ENCODE data around the gene ATP9A. TPM values are rescaled to one million over a fixed set of nuclear protein-coding genes. Genes with fewer than 3 reads are reported as not detected.

Gene ATP9A
- total RNA-seq, 1 donor from 2014 or later: 88.1 TPM

DNA sequence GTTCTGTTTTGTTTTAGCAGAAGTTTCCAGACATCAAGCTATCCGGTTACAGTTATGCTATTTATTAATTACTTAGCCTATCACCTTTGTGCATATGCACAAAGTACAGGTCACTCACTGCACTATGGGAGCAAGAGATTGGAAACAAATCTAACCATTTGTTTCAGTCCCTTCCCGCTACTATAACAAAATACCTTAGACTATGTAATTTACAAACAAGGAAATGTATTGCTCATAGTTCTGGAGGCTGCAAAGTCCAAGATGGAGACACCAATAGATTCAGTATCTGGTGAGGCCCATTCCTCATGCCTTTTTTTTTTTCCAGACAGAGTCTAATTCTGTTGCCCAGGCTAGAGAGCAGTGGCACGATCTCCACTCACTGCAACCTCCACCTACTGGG is 35.1 kb downstream of the ATP9A start:
- Mint-ChIP-seq H3K36me3 (ENCODE audit: insufficient read depth) (peaks cover under 1% of the 10 kb centered on the region), H3K4me1 (ENCODE audit: low read depth) (peaks cover 23% of the 10 kb centered on the region), H3K27ac (no peak overlapping the region), H3K4me3 (ENCODE audit: low read depth) (no peak overlapping the region), H3K9me3 (ENCODE audit: low read depth) (no peaks in the 10 kb centered on the region), H3K27me3 (no peaks in the 10 kb centered on the region)
- TF ChIP-seq, protein P1, sequence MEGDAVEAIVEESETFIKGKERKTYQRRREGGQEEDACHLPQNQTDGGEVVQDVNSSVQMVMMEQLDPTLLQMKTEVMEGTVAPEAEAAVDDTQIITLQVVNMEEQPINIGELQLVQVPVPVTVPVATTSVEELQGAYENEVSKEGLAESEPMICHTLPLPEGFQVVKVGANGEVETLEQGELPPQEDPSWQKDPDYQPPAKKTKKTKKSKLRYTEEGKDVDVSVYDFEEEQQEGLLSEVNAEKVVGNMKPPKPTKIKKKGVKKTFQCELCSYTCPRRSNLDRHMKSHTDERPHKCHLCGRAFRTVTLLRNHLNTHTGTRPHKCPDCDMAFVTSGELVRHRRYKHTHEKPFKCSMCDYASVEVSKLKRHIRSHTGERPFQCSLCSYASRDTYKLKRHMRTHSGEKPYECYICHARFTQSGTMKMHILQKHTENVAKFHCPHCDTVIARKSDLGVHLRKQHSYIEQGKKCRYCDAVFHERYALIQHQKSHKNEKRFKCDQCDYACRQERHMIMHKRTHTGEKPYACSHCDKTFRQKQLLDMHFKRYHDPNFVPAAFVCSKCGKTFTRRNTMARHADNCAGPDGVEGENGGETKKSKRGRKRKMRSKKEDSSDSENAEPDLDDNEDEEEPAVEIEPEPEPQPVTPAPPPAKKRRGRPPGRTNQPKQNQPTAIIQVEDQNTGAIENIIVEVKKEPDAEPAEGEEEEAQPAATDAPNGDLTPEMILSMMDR (IDR thresholded peaks at IDR 0.05; ENCODE audit: unreplicated experiment): no peak
- DNase-seq (ENCODE audit: low spot score, unreplicated experiment): no peak

GRCh38 chr20:51732096-51732791 is 35.9 kb downstream of the ATP9A start:
- no peak overlapping the region for H3K4me3 Mint-ChIP-seq (ENCODE audit: low read depth)
- H3K9me3 Mint-ChIP-seq (ENCODE audit: low read depth): no peaks in the 10 kb centered on the region
- H3K4me1 Mint-ChIP-seq (ENCODE audit: low read depth): peaks cover 19% of the 10 kb centered on the region
- H3K36me3 Mint-ChIP-seq (ENCODE audit: insufficient read depth): peaks cover 2% of the 10 kb centered on the region
- no peak overlapping the region for H3K27ac Mint-ChIP-seq
- TF ChIP-seq, protein P1 (IDR thresholded peaks at IDR 0.05; ENCODE audit: unreplicated experiment): no peak
- no peak for DNase-seq (ENCODE audit: low spot score, unreplicated experiment)
- H3K27me3 Mint-ChIP-seq: no peaks in the 10 kb centered on the region

DNA sequence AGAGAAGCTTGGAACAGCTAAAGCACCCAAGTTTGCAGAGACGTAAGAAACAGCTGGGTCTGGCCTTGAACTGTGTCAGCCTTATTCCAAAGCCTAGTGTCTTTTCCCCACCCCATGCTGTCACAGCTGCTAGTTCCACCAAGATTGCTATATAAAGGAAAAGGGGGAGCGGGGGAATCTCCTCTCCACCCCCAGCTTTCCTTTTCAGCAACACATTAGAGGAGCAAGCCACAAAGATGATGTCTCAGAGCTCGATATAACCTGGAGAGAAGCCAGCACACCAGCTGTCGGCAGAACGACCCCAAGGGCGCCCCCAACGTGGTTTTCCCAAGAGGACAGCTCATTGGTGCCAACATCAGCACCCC is 36.5 kb downstream of the ATP9A start:
- no peak overlapping the region for H3K27ac Mint-ChIP-seq
- DNase-seq (ENCODE audit: low spot score, unreplicated experiment): no peak
- H3K36me3 Mint-ChIP-seq (ENCODE audit: insufficient read depth): peaks cover 2% of the 10 kb centered on the region
- H3K4me3 Mint-ChIP-seq (ENCODE audit: low read depth): no peak overlapping the region
- no peaks in the 10 kb centered on the region for H3K27me3 Mint-ChIP-seq
- H3K4me1 Mint-ChIP-seq (ENCODE audit: low read depth): peaks cover 14% of the 10 kb centered on the region
- TF ChIP-seq, protein P1 (IDR thresholded peaks at IDR 0.05; ENCODE audit: unreplicated experiment): no peak
- no peaks in the 10 kb centered on the region for H3K9me3 Mint-ChIP-seq (ENCODE audit: low read depth)

GRCh38 chr20:51729771-51730170 is 38.4 kb downstream of the ATP9A start:
- DNase-seq (ENCODE audit: low spot score, unreplicated experiment): no peak
- Mint-ChIP-seq H3K4me3 (ENCODE audit: low read depth) (no peak overlapping the region), H3K9me3 (ENCODE audit: low read depth) (no peaks in the 10 kb centered on the region), H3K36me3 (ENCODE audit: insufficient read depth) (peaks cover 7% of the 10 kb centered on the region), H3K4me1 (ENCODE audit: low read depth) (peaks cover 7% of the 10 kb centered on the region), H3K27ac (no peak overlapping the region), H3K27me3 (no peaks in the 10 kb centered on the region)
- TF ChIP-seq, protein P1 (IDR thresholded peaks at IDR 0.05; ENCODE audit: unreplicated experiment): no peak

DNA sequence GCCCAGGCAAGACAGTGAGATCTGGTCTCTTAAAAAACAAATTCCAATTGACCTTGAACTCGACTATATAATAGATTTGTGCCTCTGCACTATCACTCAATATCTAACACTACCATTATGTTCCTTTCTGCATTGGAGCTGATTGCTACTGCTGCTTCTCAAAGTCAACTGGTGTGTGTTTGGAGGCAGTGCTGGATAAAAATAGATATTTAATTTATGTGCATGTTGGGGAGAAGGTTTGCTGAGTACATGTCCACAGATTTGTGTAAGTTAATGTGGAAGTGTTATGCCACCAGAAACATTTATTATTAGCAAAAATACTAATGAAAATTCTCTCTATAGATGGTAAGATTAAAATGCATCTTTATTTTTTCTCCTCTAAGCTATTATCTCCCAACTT is 39.5 kb downstream of the ATP9A start:
- DNase-seq (ENCODE audit: low spot score, unreplicated experiment): no peak
- TF ChIP-seq, protein P1 (IDR thresholded peaks at IDR 0.05; ENCODE audit: unreplicated experiment): no peak
- no peak overlapping the region for H3K27ac Mint-ChIP-seq
- peaks cover 5% of the 10 kb centered on the region for H3K4me1 Mint-ChIP-seq (ENCODE audit: low read depth)
- peaks cover 13% of the 10 kb centered on the region for H3K36me3 Mint-ChIP-seq (ENCODE audit: insufficient read depth)
- H3K4me3 Mint-ChIP-seq (ENCODE audit: low read depth): no peak overlapping the region
- H3K9me3 Mint-ChIP-seq (ENCODE audit: low read depth): no peaks in the 10 kb centered on the region
- H3K27me3 Mint-ChIP-seq: no peaks in the 10 kb centered on the region

All from progenitor cell of endocrine pancreas (in vitro differentiated cells).